Right ventricle myocardium inferior (tissue), 1 donor: ENCODE results near the gene ZFP37. TPM values are rescaled to one million over a fixed set of nuclear protein-coding genes. Genes with fewer than 3 reads are reported as not detected.
"Not testable (repeated sequence)": the region's sequence is repeated elsewhere in the genome, so short reads cannot be mapped to it uniquely, and the experiment has no call there.

Experiments used
- ATAC-seq: fragments of 200-7000 bp; cut with Tn5 transposase; one replicate; pipeline ENCODE4 v1.9.1; 2020; ENCODE audit warnings: mild to moderate bottlenecking, moderate library complexity
- DNase-seq: peaks from one replicate; pipeline ENCODE4 v3.0.0; 2021; ENCODE audit errors: missing footprints
- intact Hi-C: fragments of 100-400 bp; cut with DNase I; formaldehyde crosslinking; loops from one replicate; pipeline ENCODE4 v1.11.0; 2022
- long read RNA-seq: library from polyadenylated mRNA; unstranded; transcript quantifications from one replicate; pipeline ENCODE4 v2.0.0, GENCODE V29; 2021
- total RNA-seq: library from RNA; stranded (reverse); fragmentation: NEBNext Ultra II Directional; extraction: Animal tissue kit (Norgen Biotek cat#: 25700); gene quantifications from one replicate; pipeline ENCODE4 v1.2.1, GENCODE V29; 2021
- donor health status: DM: no; HTN: yes; CAD: no; lungs with severe emphysema.

The ZFP37 gene
- total RNA-seq: 1.1 TPM
- long read RNA-seq, full-length matches to known transcripts: 2 of 2 reads
- long read RNA-seq, partial matches to known transcripts: 0 of 2 reads
- long read RNA-seq, other reads (novel, unspliced or antisense): 0 of 2 reads

GRCh38 chr9:113056191-113057106 lies at the start of gene ZFP37:
ZFP37 (minus strand) TSS chr9:113056724; CDS start chr9:113056688, 36 bp downstream.
- DNase-seq (peak; percentile 95), ATAC-seq (peak; percentile 99)
- intact Hi-C loops: no loop called here

- intact Hi-C loops, DNase-seq, ATAC-seq: not testable (repeated sequence)
Observed at GRCh38 chr9:113105345-113105744, 48.8 kb upstream of the ZFP37 start.

GRCh38 chr9:113095561-113095960 lies 39.0 kb upstream of the ZFP37 start:
- ATAC-seq (no peak), DNase-seq (no peak)
- intact Hi-C loops: no loop called here

- intact Hi-C loops, ATAC-seq, DNase-seq: not testable (repeated sequence)
Observed at GRCh38 chr9:113089924-113090323, 33.4 kb upstream of the ZFP37 start.

- intact Hi-C loops, DNase-seq: not testable (repeated sequence)
Observed at GRCh38 chr9:113089143-113089505, 32.6 kb upstream of the ZFP37 start.

GRCh38 chr9:113088456-113089142 lies 32.1 kb upstream of the ZFP37 start:
- ATAC-seq, intact Hi-C loops, DNase-seq: not testable (repeated sequence)

More at GRCh38 chr9:113089143-113089505, 32.6 kb upstream of the ZFP37 start:
- ATAC-seq: not testable (repeated sequence)

- DNase-seq: peak; percentile 21
- ATAC-seq, intact Hi-C loops: not testable (repeated sequence)
Observed at GRCh38 chr9:113062932-113063310, 6.4 kb upstream of the ZFP37 start.

GRCh38 chr9:113062256-113062931 lies 5.9 kb upstream of the ZFP37 start:
- intact Hi-C loops, ATAC-seq, DNase-seq: not testable (repeated sequence)

- ATAC-seq, intact Hi-C loops: not testable (repeated sequence)
- DNase-seq: peak; percentile 56
Observed at GRCh38 chr9:113061072-113061850, 4.7 kb upstream of the ZFP37 start.

- intact Hi-C loops, ATAC-seq, DNase-seq: not testable (repeated sequence)
Observed at GRCh38 chr9:113059581-113060284, 3.2 kb upstream of the ZFP37 start.

- ATAC-seq (no peak), DNase-seq (no peak)
- intact Hi-C loops: no loop called here
Observed at GRCh38 chr9:113057193-113057592, 669 bp upstream of the ZFP37 start.

- intact Hi-C loops: no loop called here
- ATAC-seq (no peak), DNase-seq (no peak)
Observed at GRCh38 chr9:113042884-113043657, 13.5 kb downstream of the ZFP37 start.

- no peak for DNase-seq
- ATAC-seq: no peak
- intact Hi-C loops: no loop called here
Observed at GRCh38 chr9:113026200-113026599, 30.3 kb downstream of the ZFP37 start.

GRCh38 chr9:113018247-113018646 lies 38.3 kb downstream of the ZFP37 start:
- intact Hi-C loops: no loop called here
- ATAC-seq: no peak
- DNase-seq: no peak

GRCh38 chr9:113012492-113012891 lies 44.0 kb downstream of the ZFP37 start:
- ATAC-seq (no peak), DNase-seq (no peak)
- intact Hi-C loops: no loop called here

GRCh38 chr9:113011911-113012381 lies 44.6 kb downstream of the ZFP37 start, which contains the start of gene ZNF883:
ZNF883 (minus strand) TSS chr9:113012192.
- intact Hi-C loops: no loop called here
- peak; percentile 80 for DNase-seq
- ATAC-seq: peak; percentile 80

- intact Hi-C loops: no loop called here
- no peak for ATAC-seq
- DNase-seq: no peak
Observed at GRCh38 chr9:113005777-113006176, 50.7 kb downstream of the ZFP37 start.
